GM19467 (cell line): ENCODE data around the gene APOD.

Experiments used
- ATAC-seq: cut with Tn5 transposase; IDR thresholded peaks from one replicate; pipeline ENCODE4 v1.9.1; 2021; ENCODE audit warnings: mild to moderate bottlenecking, moderate library complexity; ENCODE audit not compliant: unreplicated experiment

Gene APOD

DNA sequence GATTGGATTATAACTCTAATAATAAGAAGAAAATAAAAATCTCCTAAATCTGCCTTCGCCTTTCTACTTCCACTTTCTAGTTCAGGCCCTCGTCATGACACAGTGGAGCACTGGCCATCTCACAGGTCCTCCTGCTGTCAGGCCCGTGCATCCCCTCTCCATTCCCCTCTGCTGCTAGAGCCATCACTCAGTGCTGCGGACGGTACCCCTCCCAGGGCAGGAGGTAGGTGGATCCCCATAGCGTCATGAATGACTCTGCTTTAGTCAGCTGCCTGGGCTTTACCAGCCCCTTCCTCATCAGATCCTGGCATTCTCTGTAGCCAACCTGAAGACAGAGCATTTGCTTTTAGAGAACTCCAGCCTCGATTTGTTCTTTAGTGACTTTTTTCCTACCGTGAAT, 28.6 kb downstream of the APOD start:
- ATAC-seq, result no peak

DNA sequence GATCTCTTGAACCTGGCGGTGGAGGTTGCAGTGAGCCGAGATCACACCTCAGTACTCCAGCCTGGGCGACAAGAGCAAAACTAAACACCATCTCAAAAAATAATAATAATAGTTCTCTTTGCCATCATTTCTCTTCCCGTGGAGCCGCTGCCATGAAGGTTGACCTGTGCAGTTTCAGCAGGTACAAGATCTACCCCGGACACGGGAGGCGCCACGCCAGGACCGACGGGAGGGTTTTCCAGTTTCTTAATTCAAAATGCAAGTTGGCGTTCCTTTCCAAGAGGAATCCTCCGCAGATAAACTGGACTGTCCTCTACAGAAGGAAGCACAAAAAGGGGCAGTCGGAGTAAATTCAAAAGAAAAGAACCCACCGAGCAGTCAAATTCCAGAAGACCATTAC, 29.3 kb downstream of the APOD start:
- ATAC-seq, result no peak

DNA sequence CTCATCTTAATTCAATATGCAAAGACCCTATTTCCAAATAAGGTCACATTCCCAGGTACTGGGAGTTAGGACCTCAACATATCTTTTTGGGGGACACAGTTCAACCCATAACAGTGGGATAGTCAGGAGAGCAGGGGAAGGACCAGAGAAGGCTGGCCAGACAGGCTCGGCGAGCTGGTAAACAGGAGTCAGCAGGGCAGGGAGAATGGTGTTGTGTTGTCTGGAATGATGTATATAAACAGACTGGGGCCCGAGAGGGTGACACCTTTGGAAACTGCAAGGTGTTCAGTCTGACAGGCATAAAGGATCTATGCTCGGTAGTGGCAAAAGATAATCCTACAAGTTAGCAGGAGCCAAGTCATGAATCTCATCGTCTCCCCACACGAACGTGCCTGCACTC, 30.5 kb downstream of the APOD start:
- no peak for ATAC-seq

DNA sequence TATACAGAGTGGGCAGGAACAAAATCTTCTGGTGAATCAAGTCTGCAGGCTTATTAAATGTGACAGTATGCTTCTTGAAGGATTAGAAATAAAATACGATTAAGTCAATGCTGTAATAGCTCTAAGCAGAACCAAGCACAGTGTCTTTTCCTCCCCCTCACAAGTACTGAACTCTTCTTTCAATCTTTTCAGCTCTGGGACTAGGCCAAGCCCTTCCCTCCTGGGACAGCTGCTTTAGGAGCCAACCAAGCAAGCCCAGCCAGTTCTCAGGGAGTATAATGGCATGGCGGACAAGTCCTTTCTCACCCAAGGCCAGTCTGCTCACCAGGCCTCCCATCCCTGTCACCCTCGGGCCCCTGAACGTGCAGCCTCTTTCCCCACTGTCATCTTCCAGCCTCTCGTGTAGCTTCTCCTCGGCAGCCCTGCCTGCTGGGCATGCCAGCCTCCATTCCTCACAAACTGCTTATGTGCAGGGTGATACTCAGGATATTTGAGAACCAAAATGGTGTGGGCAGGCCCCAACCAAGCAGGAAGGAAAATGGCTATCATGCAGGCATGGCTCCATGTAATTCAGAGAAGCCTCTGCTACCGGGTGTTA, 32.3 kb downstream of the APOD start:
- no peak for ATAC-seq

DNA sequence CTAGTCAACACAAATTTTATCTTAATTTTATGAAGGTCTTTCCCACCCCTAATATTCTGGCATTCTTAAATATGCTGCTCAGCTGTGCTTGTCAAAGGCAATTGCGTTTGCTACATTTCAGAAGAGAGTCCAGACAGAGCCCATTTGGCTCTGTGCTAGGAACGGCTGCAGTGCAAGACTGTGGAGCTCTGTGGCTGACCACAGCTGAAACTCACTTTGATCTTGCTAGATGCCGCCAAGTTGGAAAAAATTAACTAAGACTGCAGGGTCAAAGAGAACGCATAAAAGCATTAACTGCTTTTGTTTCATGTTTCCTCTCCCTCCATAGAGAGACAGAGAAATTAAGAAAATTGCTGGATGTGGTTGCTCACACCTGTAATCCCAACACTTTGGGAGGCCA, 33.0 kb downstream of the APOD start:
- ATAC-seq, result peak; percentile 48

DNA sequence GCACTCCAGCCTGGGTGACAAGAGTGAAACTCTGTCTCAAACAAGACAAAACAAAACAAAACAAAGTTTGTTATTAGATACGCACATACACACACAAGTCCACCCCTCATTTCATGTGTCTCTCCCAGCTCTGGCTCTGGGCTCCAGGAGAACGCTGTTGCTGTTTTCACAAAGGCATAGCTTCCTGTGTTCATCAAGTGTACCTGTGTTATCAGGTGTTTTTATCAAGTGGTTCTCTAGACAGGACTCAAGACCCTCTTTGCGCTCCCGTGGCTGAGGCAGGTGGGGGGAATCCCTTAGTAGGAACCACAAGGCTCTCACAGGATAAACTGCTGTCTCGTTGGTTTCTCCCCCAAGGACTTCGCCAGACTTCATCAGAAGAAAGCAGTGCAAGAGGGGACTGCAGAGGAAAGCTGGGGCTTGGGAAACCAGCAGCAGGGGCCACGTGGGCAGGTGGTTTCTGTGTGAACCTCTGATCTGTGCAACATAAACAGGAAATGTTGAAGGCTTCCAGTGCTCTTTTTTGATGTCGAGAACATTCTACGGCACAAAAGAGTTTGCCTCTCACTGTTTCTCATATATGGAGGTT, 33.7 kb downstream of the APOD start:
- peak; percentile 57 for ATAC-seq

DNA sequence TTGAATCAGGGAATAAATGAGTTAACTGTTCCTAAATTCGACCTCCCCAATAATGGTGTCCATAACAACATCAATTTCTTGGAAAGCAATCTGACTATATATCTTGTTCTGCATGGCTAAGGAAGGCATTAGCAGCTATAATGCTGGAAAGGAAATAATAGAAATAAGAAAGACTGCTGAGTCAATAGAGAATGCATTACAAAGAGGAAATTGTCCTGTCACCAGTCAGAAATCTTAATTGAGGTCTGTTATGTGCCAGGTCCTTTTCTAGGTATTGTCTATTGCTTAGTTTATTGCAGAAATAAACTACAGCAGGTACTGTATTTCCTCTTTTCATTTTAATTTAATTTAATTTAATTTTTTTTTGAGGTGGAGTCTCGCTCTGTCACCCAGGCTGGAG, 34.8 kb downstream of the APOD start:
- ATAC-seq, result no peak

DNA sequence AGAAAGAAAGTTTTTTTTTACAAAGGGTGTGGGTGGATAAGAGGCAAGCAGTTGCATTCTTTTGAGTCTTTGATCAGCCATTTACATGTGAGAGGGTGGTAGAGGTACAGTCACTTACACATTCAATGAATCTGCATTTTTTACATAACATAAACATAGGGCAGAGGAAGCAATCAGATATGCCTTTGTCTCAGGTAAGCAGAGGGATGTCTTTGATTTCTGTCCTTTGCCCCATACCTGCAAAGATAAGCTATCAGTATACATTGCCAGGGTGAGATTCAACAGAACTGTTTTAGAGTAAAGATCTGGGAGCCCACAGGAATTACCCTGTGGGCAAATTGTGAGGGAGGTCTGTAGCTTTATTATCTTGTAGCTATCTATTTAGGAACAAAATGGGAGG, 35.2 kb downstream of the APOD start:
- ATAC-seq, result no peak

DNA sequence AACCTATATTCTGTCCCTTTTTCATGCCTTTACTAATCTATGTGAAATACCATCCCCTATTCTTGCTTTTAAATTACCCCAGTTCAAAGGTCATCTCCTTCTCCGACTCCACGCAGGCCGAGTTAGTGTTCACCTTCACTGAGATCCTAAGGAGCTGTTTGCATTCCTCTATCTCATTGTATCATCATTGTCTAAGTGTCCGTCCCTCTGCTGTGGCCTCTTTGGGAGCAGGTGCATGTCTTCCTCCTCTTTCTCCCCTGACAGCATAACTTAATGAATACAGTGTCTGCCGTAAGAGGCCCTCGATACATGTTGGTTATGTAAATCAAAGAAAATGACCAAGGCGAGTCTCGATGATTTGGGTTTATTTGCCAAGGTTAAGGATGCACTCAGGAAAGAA, 35.7 kb downstream of the APOD start:
- no peak for ATAC-seq

DNA sequence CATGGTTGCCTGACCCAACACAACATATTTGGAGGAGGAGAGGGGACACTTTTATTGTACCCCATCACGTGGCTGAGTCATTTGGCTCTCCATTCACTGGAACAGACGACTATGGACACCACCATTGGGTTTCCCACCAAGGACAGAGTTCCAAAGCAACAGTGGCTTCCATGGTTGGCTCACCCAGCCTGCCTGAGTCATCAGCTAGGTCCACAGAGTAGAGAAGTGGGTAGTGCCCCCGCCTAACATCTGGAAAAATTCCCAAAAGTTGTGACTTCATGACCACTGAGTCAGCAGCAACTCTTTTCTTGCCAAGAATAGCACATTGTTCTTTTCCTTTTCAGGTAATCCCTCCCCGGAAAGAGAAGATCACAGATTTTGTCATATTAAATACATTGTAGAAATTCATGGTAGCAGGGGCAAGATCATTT, 37.6 kb downstream of the APOD start:
- no peak for ATAC-seq

DNA sequence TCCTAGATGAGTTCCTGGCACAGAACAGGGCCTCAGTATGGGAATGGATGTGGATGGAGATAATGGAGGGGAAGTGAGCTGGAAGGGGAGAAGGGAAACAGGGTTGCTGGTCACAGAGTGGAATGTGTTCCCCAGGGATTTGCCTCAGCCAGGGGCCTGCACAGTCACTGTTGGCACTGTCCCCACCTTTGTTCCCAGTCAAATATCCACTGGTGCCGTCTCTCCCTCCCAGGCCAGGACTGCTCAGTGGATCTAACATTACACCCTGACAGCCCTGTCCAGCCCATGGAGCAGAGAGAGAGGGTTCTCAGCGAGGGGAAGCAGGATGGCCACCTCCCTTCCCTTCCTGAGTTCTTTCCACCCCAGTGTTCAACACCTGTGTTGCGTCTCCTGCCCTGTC, 39.1 kb downstream of the APOD start:
- no peak for ATAC-seq

DNA sequence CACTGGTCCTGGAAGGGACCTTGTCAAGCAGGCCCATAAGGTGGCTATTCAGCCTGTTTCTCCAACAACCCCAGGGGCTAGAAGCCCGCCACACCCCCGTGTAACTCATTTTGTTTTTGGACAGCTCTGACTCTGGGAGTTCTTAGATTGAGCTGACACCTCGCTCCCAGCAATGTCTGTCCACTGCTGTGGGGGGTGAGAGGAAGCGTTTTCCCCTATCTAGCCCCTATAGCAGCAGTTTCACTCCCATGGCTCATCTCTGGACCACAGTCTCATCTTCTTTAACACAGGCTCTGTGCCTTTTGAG, 39.6 kb downstream of the APOD start:
- no peak for ATAC-seq

DNA sequence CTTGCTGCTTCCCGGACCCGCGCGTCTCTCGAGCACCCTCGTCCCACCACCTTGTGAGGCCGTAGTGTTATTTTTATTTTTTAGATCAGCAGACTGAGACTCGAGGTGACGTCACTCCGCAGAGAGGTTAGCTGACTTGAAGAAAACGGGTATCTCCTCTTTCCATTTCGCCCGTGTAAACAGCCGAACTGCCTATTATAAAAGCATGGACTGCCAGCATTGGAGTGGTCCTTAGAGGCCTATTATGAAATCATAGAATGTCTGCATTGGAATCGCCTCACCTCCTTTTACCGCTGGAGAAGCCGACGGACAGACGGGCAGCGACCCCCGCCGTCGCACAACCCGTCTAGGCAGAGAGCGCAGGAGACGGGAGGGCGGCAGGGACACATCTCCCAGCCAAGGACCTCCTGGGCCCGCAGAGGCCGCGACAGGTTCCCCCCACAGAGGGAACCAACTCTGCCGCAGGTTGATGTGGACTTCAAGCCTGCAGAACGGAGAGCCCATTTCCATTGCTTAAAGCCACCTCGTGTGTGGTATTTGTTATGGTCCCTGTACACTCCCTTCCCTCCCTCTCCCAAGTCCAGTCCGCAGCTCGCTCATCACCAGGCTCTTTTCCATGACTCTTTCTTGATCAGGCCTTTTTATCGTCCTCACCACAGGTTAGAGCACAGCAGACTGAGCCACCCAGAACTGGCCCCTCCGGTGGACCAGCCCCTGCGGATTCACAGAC, 40.1 kb downstream of the APOD start:
- no peak for ATAC-seq

DNA sequence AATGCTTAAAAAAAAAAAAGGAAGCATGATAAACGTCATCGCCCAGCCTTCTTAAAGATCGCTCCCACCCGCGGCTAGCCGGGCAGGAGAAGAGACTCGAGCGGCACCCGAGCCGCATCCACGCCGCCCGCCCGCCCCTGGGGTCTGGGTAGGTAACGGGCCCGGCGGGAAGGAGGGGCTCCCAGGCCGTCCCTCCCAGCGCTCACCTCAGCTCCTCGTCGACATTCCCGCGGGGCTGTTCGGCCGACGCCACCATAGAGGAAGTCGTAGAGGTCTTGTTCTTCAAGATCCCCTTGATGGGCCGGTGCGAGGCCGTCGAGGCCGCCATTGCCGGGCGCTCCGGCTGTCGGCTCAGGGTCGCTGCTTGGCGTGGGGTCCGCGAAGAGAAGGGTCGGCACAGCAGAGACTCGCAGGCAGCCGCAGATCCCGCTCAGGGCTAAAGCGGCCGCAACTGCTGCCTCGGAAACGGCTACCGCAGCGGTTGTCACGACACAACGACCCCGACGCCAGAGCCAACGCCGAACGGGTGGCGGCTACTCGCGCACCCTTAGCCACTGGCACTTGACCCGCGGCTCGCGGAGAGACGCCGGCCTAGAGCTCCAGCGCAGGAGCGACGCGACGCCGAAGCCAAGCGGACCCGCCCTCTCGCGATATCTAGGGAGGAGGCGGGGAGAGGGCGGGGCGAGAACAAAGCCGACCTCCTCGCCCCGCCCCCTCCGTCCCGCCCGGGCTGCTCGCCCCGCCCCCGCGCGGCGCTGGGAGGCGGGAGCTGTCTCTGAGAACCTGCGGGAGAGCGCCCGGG, 40.8 kb downstream of the APOD start, which contains the start of gene PPP1R2:
PPP1R2 (minus strand) TSS at position 628 of the 802 bp plus-strand sequence; CDS start at position 328, 300 bp downstream.
- peak; percentile 65 for ATAC-seq

DNA sequence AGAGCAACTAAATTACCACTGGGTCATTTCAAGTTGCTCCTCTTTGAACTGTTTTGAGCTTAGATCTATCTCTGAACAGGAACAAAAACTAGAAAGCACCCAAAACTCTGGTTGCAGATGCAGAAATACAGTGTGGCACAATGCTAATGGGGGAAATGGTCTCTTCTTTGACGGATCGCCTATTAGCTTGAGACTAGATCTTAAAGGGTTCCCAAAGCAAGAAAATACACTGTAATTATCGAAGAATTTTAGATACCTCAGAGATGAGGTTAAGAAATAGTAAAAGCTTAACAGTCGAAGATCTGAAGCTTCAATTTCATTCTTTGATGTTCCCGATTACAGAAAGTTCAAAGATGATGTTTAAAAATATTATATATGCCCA, 41.4 kb downstream of the APOD start:
- no peak for ATAC-seq

DNA sequence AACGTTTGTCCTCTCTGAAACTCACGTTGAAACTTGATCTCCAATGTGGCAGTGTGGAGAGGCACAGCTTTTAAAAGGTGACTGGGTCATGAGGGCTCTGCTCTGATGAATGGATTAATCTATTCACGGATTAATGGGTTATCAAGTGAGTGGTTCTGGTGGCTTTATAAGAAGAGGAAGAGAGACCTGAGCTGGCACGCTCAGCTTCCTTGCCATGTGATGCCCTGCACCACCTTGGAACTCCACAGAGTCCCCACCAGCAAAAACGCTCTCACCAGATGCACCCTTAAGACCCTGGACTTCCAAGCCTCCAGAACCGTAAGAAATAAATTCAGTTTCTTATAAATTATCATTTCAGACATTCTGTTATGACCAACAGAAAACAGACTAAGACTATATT, 43.2 kb downstream of the APOD start:
- no peak for ATAC-seq

DNA sequence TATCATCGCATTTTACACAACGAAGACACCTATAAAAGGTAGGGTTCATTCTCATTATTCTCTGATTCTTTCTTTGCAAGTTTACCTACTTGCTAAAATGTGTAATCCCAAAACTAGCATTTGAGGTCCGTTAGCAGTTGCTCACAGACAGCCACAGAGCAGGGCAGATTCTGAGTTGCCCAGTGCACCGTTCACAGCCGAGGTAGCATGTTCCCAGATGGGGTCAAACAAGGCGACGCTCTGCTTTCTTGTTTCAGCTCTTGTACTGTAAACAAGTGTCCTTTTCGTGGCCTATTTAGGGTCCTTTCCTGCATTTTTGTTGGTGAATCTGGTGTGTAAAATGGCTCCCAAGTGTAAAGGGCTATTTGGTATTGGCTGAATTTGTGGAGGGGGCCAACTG, 43.7 kb downstream of the APOD start:
- ATAC-seq, result no peak

DNA sequence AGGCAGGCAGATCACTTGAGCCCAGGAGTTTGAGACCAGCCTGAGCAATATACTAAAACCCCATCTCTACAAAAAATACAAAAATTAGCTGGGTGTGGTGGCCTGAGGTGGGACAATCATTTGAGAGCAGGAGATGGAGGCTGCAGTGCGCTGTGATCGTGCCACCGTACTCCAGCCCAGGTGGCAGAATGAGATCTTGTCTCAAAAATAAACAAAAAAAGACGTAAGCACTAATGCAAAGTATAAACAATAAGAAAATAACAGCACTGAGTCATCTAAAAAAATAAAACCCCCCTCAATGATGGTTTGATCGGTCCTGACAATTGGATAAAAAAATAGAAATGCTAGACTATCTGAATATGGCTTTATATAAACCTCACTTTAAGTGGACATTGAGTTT, 44.3 kb downstream of the APOD start:
- no peak for ATAC-seq

DNA sequence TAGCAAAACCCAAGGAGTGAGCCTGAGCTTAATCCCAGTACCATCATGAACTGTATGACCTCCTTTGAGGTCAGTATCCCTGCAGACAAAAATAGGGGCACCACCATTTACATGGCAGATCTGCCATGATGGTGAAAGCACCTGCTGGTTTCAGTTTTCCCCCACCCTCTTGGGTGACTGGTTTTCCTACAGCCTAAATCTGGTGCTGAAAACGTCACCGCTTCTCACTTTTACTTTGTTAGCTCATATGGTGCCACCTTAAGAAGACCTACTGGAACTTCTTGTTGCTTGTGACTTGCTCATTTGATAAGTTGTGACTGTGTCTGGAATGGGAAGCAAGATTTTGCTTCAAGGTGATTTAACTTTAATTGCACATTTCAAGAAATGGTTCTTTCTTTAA, 45.7 kb downstream of the APOD start:
- peak; percentile 48 for ATAC-seq

DNA sequence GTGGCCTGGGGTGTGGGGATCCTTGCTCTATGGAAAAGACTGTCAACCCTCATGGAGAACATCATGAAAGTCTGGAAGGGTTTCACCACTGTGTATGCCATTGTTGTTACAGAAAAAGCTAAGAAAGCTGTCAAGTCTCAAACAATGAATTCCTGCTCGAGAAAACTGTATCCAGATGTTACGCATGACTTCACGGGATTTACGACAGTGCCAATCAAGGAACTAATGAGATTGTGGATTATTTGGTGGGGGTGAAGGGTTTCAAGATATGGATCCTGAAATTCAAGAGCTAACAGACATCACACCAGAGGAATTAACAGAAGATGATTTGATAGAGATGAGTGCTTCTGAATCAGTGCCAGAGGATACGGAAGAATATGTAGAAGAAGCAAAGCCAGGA, 48.4 kb downstream of the APOD start:
- no peak for ATAC-seq

DNA sequence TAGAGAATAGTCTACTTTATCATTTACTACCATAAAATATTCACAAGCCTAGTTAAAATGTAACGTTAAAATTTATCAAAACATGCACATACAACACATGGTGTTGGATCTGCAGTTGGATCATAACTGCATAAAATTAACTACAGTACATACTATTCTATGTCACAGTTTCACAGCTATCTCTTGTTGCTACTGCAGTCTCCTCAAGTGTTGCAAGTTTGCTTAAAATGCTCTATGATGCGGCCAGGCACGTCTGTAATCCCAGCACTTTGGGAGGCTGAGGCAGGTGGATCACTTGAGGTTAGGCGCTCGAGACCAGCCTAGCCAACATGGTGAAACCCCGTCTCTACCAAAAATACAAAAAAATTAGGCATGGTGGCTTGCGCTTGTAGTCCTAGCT, 50.9 kb downstream of the APOD start:
- ATAC-seq, result no peak

DNA sequence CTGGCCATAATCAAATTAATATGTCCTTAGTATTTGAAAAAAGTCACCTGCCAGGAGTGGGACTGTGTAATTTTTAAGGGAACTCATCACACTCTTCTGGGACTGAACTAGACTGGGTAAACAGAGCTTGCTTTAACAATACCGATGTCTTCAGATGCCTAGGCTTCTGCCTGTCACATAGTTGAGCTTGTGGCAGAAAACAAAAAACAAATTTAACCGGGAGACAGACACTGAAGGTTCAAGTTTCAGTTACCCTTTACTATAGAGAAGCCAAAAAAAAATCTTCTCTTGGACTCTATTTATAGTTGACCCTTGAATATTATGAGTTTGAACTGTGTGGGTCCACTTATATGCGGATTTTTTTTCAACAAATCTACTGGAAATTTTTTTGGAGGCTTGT, 51.4 kb downstream of the APOD start:
- ATAC-seq, result no peak
